DMS53 (cell line): ENCODE measurements around the gene AOC2.

ENCODE experiments used
- DNase-seq: peaks from one replicate; lab custom pipeline; 2025; lab: John Stamatoyannopoulos, UW

The AOC2 gene

GRCh38 chr17:42844271-42844670 is at the start of gene AOC2:
Gene AOC2, plus strand, starts transcription at chr17:42844580. Its CDS starts 47 bp downstream, at chr17:42844627.
- no peak for DNase-seq

GRCh38 chr17:42795061-42795460 is 49.3 kb upstream of the AOC2 start:
- DNase-seq: no peak

- DNase-seq: no peak
Measured at GRCh38 chr17:42795465-42795864, 48.9 kb upstream of the AOC2 start.

- DNase-seq: no peak
Measured at GRCh38 chr17:42796066-42796758, 48.2 kb upstream of the AOC2 start.

- peak; percentile 80 for DNase-seq
Measured at GRCh38 chr17:42797067-42798007, 47.0 kb upstream of the AOC2 start.

- DNase-seq: peak; percentile 54
Measured at GRCh38 chr17:42798011-42798382, 46.4 kb upstream of the AOC2 start.

- DNase-seq: peak; percentile 97
Measured at GRCh38 chr17:42798383-42799380, 45.7 kb upstream of the AOC2 start, which contains the start of the genes CNTD1 and COA3. Gene CNTD1, plus strand, starts transcription at chr17:42798861. Its CDS starts 207 bp downstream, at chr17:42799068. Gene COA3, minus strand, starts transcription at chr17:42798704. Its CDS starts 23 bp downstream, at chr17:42798681.

- no peak for DNase-seq
Measured at GRCh38 chr17:42803074-42803883, 41.1 kb upstream of the AOC2 start.

GRCh38 chr17:42804918-42805367 is 39.4 kb upstream of the AOC2 start:
- DNase-seq: peak; percentile 96

- peak; percentile 56 for DNase-seq
Measured at GRCh38 chr17:42806249-42806648, 38.1 kb upstream of the AOC2 start.

GRCh38 chr17:42809250-42809649 is 35.1 kb upstream of the AOC2 start:
- DNase-seq: no peak

- no peak for DNase-seq
Measured at GRCh38 chr17:42814633-42815399, 29.6 kb upstream of the AOC2 start.

GRCh38 chr17:42817866-42818265 is 26.5 kb upstream of the AOC2 start:
- DNase-seq: no peak

GRCh38 chr17:42818379-42818778 is 26.0 kb upstream of the AOC2 start:
- DNase-seq: no peak

- peak; percentile 96 for DNase-seq
Measured at GRCh38 chr17:42819939-42820535, 24.3 kb upstream of the AOC2 start.

GRCh38 chr17:42821176-42821575 is 23.2 kb upstream of the AOC2 start:
- no peak for DNase-seq

- DNase-seq: no peak
Measured at GRCh38 chr17:42827472-42827871, 16.9 kb upstream of the AOC2 start.

- no peak for DNase-seq
Measured at GRCh38 chr17:42830971-42831370, 13.4 kb upstream of the AOC2 start.

- no peak for DNase-seq
Measured at GRCh38 chr17:42832213-42832933, 12.0 kb upstream of the AOC2 start.
